Esophagus muscularis mucosa (tissue), 4 donors: ENCODE measurements around the gene CLTC. TPM values are rescaled to one million over a fixed set of nuclear protein-coding genes. Genes with fewer than 3 reads are reported as not detected.

Experiments used
- DNase-seq: peaks from one replicate; pipeline ENCODE4 v3.0.0-alpha.2; 2017; ENCODE audit errors: extremely low spot score
- H3K27ac ChIP-seq, 4 donors: fragments of 200-600 bp; sonication (generic); replicated peaks in 1 of 4; 1 replicate in 3 of 4; 2 replicates in 1 of 4; pipeline ENCODE4 v1.5.1; 2016 to 2019; ENCODE audit warnings: mild to moderate bottlenecking in 1 of 4
- H3K27me3 ChIP-seq, 4 donors: fragments of 200-600 bp; sonication (generic); one replicate each; pipeline versions ENCODE4 v1.5.1 to v1.6.0; 2016 to 2019
- H3K36me3 ChIP-seq, 4 donors: fragments of 200-600 bp; sonication (generic); one replicate each; pipeline ENCODE4 v1.5.1; 2016 to 2019
- H3K4me1 ChIP-seq, 4 donors: fragments of 200-600 bp; sonication (generic); one replicate each; pipeline ENCODE4 v1.5.1; 2016 to 2019
- H3K4me3 ChIP-seq, 4 donors: fragments of 200-600 bp; sonication (generic); 1 replicate in 2 of 4; 2 replicates in 2 of 4; pipeline ENCODE4 v1.5.1; 2016 to 2019; ENCODE audit warnings: mild to moderate bottlenecking in 4 of 4, moderate library complexity in 1 of 4
- H3K9me3 ChIP-seq, 4 donors: fragments of 200-600 bp; sonication (generic); 1 replicate in 3 of 4; 2 replicates in 1 of 4; pipeline ENCODE4 v1.5.1; 2016 to 2019
- CTCF ChIP-seq, 3 experiments: fragments of 200-600 bp in 2 of 3; fragments of 450-650 bp in 1 of 3; sonication (generic) in 2 of 3; IDR thresholded peaks; one replicate each; pipeline ENCODE4 v1.5.1; 2017 to 2019; ENCODE audit warnings: antibody characterized with exemption in 3 of 3, mild to moderate bottlenecking in 2 of 3, moderate library complexity in 1 of 3
- EP300 ChIP-seq: sonication (generic); formaldehyde crosslinking; IDR thresholded peaks from one replicate; pipeline ENCODE4 v1.6.1; 2017; ENCODE audit warnings: antibody characterized with exemption
- POLR2A ChIP-seq: fragments of 450-650 bp; IDR thresholded peaks from one replicate; pipeline ENCODE4 v1.6.1; 2017; ENCODE audit warnings: antibody characterized with exemption, moderate library complexity, mild to moderate bottlenecking, low read depth
- POLR2AphosphoS5 ChIP-seq, 2 donors: sonication (generic); formaldehyde crosslinking; IDR thresholded peaks; one replicate each; pipeline ENCODE4 v1.6.1; 2017; ENCODE audit warnings: antibody characterized with exemption in 2 of 2
- WGBS: methylation state at CpG from one replicate; pipeline ENCODE4 v1.1.5; 2018; 5-methylcytosine and 5-hydroxymethylcytosine counted together
- intact Hi-C: fragments of 100-400 bp; cut with DNase I; formaldehyde crosslinking; loops from one replicate; pipeline ENCODE4 v1.15.1; 2023
- total RNA-seq, 4 donors: library from RNA; depleted of rRNA; stranded (reverse); fragments of >200 nt; gene quantifications; one replicate each; pipeline versions ENCODE4 v1.1.0 to v1.2.1, GENCODE V29; 2016

CLTC gene
- total RNA-seq, 4 donors from 2014 or later, result 206 to 283 (median 252) TPM

GRCh38 chr17:59617156-59617732 is 2.5 kb upstream of the CLTC start:
- peaks cover 23 to 29% (median 26%) of the 10 kb centered on the region in 4 donors for H3K4me1 ChIP-seq
- WGBS, result 100% methylated on average over 1 of the region's 1 CpG
- no peak overlapping the region for H3K4me3 ChIP-seq
- H3K27ac ChIP-seq, result peak overlapping the region in 3 of 4 donors; percentile 35 to 100 (median 99)
- H3K9me3 ChIP-seq, result no peaks in the 10 kb centered on the region
- peaks cover 0 to 4% (median 0%) of the 10 kb centered on the region in 4 donors for H3K36me3 ChIP-seq
- no peak for DNase-seq
- no peaks in the 10 kb centered on the region for H3K27me3 ChIP-seq
- intact Hi-C loops, result no loop called here
- TF ChIP-seq POLR2A, result no peak
- no peak for TF ChIP-seq CTCF (IDR thresholded peaks at IDR 0.05)
- no peak for TF ChIP-seq POLR2AphosphoS5 (IDR thresholded peaks at IDR 0.05)
- no peak for TF ChIP-seq EP300

GRCh38 chr17:59619035-59619297 is 729 bp upstream of the CLTC start:
- DNase-seq, result no peak
- intact Hi-C loops, result no loop called here
- H3K9me3 ChIP-seq, result no peaks in the 10 kb centered on the region
- peak overlapping the region; percentile 98 to 100 (median 99) for H3K27ac ChIP-seq
- no peaks in the 10 kb centered on the region for H3K36me3 ChIP-seq
- TF ChIP-seq POLR2AphosphoS5 (IDR thresholded peaks at IDR 0.05) (no peak), POLR2A (no peak), EP300 (no peak), CTCF (IDR thresholded peaks at IDR 0.05) (no peak)
- H3K27me3 ChIP-seq, result no peaks in the 10 kb centered on the region
- peaks cover 37 to 46% (median 42%) of the 10 kb centered on the region in 4 donors for H3K4me1 ChIP-seq
- WGBS, result under 1% methylated on average over 9 of the region's 11 CpGs
- peak overlapping the region; percentile 95 to 98 (median 96) for H3K4me3 ChIP-seq

- intact Hi-C loops, result no loop called here
- WGBS, result 0% methylated on average over 11 of the region's 13 CpGs
- Histone ChIP-seq H3K9me3 (no peaks in the 10 kb centered on the region), H3K27me3 (no peaks in the 10 kb centered on the region), H3K4me1 (peaks cover 42 to 54% (median 52%) of the 10 kb centered on the region in 4 donors), H3K27ac (peak overlapping the region; percentile 98 to 100 (median 99)), H3K4me3 (peak overlapping the region; percentile 95 to 98 (median 96)), H3K36me3 (no peaks in the 10 kb centered on the region)
- DNase-seq, result no peak
- TF ChIP-seq CTCF (IDR thresholded peaks at IDR 0.05) (no peak), EP300 (no peak), POLR2AphosphoS5 (IDR thresholded peaks at IDR 0.05) (no peak), POLR2A (no peak)
Measured at GRCh38 chr17:59620064-59620359, 317 bp downstream of the CLTC start.

- Histone ChIP-seq H3K9me3 (no peaks in the 10 kb centered on the region), H3K4me1 (peaks cover 46 to 60% (median 58%) of the 10 kb centered on the region in 4 donors), H3K36me3 (no peaks in the 10 kb centered on the region), H3K27me3 (no peaks in the 10 kb centered on the region), H3K4me3 (peak overlapping the region; percentile 95 to 98 (median 96)), H3K27ac (peak overlapping the region; percentile 98 to 100 (median 99))
- 1% methylated on average over 14 of the region's 14 CpGs for WGBS
- intact Hi-C loops, result no loop called here
- no peak for DNase-seq
- TF ChIP-seq CTCF (IDR thresholded peaks at IDR 0.05) (no peak), EP300 (no peak), POLR2AphosphoS5 (IDR thresholded peaks at IDR 0.05) (peak in 1 of 2 donors; percentile 23), POLR2A (peak; percentile 13)
Measured at GRCh38 chr17:59620518-59621259, 994 bp downstream of the CLTC start.
